ENCODE results near the gene SLC30A1. TPM values are rescaled to one million over a fixed set of nuclear protein-coding genes. Genes with fewer than 3 reads are reported as not detected.
"Not testable (repeated sequence)": the region's sequence is repeated elsewhere in the genome, so short reads cannot be mapped to it uniquely, and the experiment has no call there.

Gene SLC30A1
- polyA plus RNA-seq, 6 donors from 2014 or later = 0.73 to 1.7 (median 1.00) TPM

DNA sequence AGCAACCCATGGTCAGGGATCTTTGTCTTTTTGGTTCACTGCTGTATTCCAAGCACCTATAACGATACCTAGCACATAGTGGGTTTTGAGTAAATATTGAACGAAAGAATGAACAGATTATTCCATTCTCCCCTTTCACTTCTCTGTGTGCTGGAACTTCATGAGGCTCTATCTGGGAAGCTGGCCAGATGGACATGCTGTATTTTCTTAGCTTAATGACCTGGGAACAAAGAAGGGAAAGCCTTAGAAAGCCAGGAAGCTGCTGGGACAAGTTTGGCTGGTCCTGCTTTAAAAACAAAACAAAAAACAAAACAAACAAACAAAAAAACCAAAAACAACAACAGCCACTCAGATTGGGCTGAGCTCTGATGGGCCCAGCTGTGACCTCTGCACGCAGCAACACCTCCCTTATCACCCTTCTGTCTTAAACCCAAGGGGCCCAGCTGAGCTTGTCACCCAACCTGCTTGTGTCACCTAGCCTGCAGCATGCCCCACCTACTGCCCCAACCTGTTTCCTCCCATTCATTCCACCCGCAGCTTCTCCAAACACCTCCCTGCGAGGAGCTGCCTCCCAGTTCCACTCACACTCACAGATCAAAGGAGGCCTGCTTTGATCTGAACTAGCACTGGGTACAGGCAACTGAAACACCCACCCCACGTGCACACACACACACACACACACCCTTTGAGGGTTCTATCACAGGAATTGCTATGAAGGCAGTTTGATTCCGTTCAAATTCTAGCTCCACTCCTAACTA is 37.1 kb downstream of the SLC30A1 start:
- H3K27ac Mint-ChIP-seq = no peak overlapping the region
- peaks cover 6 to 26% (median 15%) of the 10 kb centered on the region in 7 donors for H3K9me3 Mint-ChIP-seq

GRCh38 chr1:211541278-211541677 is 37.7 kb downstream of the SLC30A1 start:
- DNase-seq (no peak), ATAC-seq (ENCODE audit: low read depth in 2 of 2) (no peak)
- Mint-ChIP-seq H3K27me3 (peaks cover 15 to 29% (median 25%) of the 10 kb centered on the region in 3 donors), H3K4me3 (peak overlapping the region in 1 of 8 donors; percentile 62), H3K9me3 (peaks cover 6 to 26% (median 15%) of the 10 kb centered on the region in 7 donors), H3K4me1 (no peaks in the 10 kb centered on the region), H3K36me3 (peaks cover 4 to 19% of the 10 kb centered on the region in 2 donors), H3K27ac (no peak overlapping the region)

More for the DNA sequence above, 37.1 kb downstream of the SLC30A1 start:
- Mint-ChIP-seq H3K27me3 (peaks cover 15 to 29% (median 25%) of the 10 kb centered on the region in 3 donors), H3K36me3 (peaks cover 4 to 19% of the 10 kb centered on the region in 2 donors), H3K4me3 (peak overlapping the region in 1 of 8 donors; percentile 62), H3K4me1 (no peaks in the 10 kb centered on the region)
- DNase-seq (no peak), ATAC-seq (ENCODE audit: low read depth in 2 of 2) (no peak)

DNA sequence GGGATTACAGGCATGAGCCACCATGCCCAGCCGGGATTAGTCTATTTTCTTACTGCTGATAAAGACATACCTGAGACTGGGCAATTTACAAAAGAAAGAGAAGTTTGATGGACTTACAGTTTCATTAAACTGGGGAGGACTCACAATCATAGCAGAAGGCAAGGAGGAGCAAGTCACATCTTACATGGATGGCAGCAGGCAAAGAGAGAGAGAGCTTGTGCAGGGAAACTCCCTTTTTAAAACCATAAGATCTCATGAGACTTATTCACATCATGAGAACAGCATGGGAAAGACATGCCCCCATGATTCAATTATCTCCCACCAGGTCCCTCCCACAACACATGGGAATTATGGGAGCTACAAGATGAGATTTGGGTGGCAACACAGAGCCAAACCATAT is 38.1 kb downstream of the SLC30A1 start:
- H3K4me1 Mint-ChIP-seq; H3K4me3 Mint-ChIP-seq; DNase-seq; ATAC-seq (ENCODE audit: low read depth in 2 of 2): not testable (repeated sequence)
- H3K27ac Mint-ChIP-seq = peak overlapping the region in 1 of 6 donors; percentile 48
- peaks cover 6 to 26% (median 15%) of the 10 kb centered on the region in 7 donors for H3K9me3 Mint-ChIP-seq
- peaks cover 15 to 29% (median 25%) of the 10 kb centered on the region in 3 donors for H3K27me3 Mint-ChIP-seq
- H3K36me3 Mint-ChIP-seq = peaks cover 4 to 19% of the 10 kb centered on the region in 2 donors

- Mint-ChIP-seq H3K27ac (no peak overlapping the region), H3K4me3 (no peak overlapping the region), H3K9me3 (peaks cover 6 to 26% (median 15%) of the 10 kb centered on the region in 7 donors), H3K27me3 (peaks cover 6 to 20% (median 14%) of the 10 kb centered on the region in 3 donors), H3K4me1 (no peaks in the 10 kb centered on the region), H3K36me3 (peaks cover 4 to 19% of the 10 kb centered on the region in 2 donors)
- ATAC-seq (ENCODE audit: low read depth in 2 of 2) (no peak), DNase-seq (no peak)
These were observed 40.7 kb downstream of the SLC30A1 start for GRCh38 chr1:211538287-211538686.

DNA sequence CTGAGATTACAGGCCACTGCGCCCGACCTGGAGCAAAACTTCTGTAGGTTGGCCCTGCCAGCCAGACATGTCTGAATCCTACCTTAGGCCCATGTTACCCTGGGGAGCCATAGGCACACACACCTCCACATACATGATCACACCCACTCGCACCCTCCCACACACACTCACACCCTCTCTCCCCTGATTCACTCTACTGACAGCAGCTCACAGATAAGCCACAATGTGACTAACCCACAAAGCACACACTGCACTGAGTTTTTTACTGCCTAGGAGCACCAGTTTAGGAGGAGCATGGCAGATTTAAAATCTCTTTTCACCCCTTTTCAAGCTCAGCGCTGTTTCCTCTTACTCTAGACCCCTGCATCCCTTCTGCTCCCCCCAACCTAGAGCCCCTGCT is 41.7 kb downstream of the SLC30A1 start:
- ATAC-seq (ENCODE audit: low read depth in 2 of 2) = no peak

DNA sequence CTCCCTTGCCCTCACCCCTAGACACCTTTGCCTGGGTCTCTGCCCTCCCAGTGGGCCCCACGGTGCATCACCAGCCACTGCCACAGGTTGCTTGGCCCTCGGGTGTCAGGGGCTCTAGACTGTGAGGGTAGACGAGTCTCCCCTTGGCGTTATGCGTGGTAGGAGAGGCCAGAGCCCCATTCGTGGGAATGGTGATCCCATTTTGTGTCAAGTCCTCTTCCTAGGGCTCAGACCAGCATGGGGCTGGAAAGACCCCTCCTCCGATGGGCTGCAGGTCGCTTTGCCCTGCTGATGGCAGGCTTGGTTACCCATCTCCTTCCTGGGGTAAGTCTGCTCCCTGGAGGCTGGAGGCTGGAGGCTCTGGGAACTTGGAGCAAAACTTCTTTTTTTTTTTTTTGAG is 42.4 kb downstream of the SLC30A1 start:
- Mint-ChIP-seq H3K4me1 (no peaks in the 10 kb centered on the region), H3K9me3 (peaks cover 5 to 17% (median 10%) of the 10 kb centered on the region in 7 donors), H3K36me3 (peaks cover 4 to 17% of the 10 kb centered on the region in 2 donors), H3K4me3 (no peak overlapping the region), H3K27me3 (peaks cover 5 to 14% (median 6%) of the 10 kb centered on the region in 3 donors), H3K27ac (peak overlapping the region in 1 of 6 donors; percentile 86)
- no peak for DNase-seq
- no peak for ATAC-seq (ENCODE audit: low read depth in 2 of 2)

More for the DNA sequence above, 41.7 kb downstream of the SLC30A1 start:
- no peak overlapping the region for H3K4me3 Mint-ChIP-seq
- no peak for DNase-seq
- H3K27ac Mint-ChIP-seq = peak overlapping the region in 2 of 6 donors; percentile 22 to 86
- peaks cover 6 to 18% (median 12%) of the 10 kb centered on the region in 3 donors for H3K27me3 Mint-ChIP-seq
- H3K36me3 Mint-ChIP-seq = peaks cover 4 to 19% of the 10 kb centered on the region in 2 donors
- peaks cover 6 to 24% (median 14%) of the 10 kb centered on the region in 7 donors for H3K9me3 Mint-ChIP-seq
- H3K4me1 Mint-ChIP-seq = no peaks in the 10 kb centered on the region

- peaks cover 0 to 5% (median 3%) of the 10 kb centered on the region in 7 donors for H3K9me3 Mint-ChIP-seq
- H3K4me3 Mint-ChIP-seq = no peak overlapping the region
- peaks cover 0 to 5% of the 10 kb centered on the region in 2 donors for H3K36me3 Mint-ChIP-seq
- ATAC-seq (ENCODE audit: low read depth in 2 of 2) = no peak
- H3K27ac Mint-ChIP-seq = no peak overlapping the region
- H3K27me3 Mint-ChIP-seq = peaks cover 0 to 10% (median 0%) of the 10 kb centered on the region in 3 donors
- no peaks in the 10 kb centered on the region for H3K4me1 Mint-ChIP-seq
- no peak for DNase-seq
These were observed 43.6 kb downstream of the SLC30A1 start for GRCh38 chr1:211535346-211535745.

DNA sequence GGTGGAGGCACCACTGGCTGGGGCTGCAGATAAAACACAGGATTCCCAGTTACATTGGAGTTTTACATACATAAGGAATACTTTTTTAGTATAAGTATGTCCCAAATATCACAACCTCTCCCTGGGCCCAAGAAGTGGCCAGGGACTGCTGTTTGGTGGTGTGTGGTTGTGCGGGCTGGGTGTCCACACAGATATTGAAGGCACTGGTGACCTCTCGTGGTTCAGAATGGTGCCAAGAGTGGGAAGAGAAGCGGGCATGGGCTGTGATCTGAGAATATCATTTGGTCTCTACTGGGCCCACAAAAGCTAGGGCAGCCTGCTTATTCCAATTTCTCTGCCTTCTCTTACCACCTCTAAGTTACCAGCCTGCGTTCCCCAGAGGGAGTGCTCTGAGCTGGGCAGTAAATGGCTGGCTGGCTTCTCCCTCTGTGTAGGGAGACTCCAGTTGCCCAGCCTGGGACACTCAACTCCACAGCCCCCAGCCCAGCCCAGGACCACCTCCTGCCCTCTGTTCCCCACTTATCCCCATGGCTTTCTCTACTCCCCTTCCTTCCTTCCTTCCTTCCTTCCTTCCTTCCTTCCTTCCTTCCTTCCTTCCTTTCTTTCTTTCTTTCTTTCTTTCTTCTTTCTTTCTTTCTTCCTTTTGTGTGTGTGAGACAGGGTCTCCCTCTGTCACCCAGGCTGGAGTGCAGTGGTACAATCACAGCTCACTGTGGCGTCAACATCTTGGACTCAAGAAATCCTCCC is 44.2 kb downstream of the SLC30A1 start:
- ATAC-seq (ENCODE audit: low read depth in 2 of 2) (no peak), DNase-seq (no peak)
- Mint-ChIP-seq H3K27ac (no peak overlapping the region), H3K9me3 (peaks cover 0 to 3% (median 0%) of the 10 kb centered on the region in 7 donors), H3K4me3 (no peak overlapping the region), H3K36me3 (no peaks in the 10 kb centered on the region), H3K27me3 (peaks cover 0 to 5% (median 4%) of the 10 kb centered on the region in 3 donors), H3K4me1 (no peaks in the 10 kb centered on the region)

- ATAC-seq (ENCODE audit: low read depth in 2 of 2) = no peak
- H3K36me3 Mint-ChIP-seq = no peaks in the 10 kb centered on the region
- peaks cover 9 to 12% (median 10%) of the 10 kb centered on the region in 3 donors for H3K4me1 Mint-ChIP-seq
- H3K9me3 Mint-ChIP-seq = peaks cover 0 to 3% (median 0%) of the 10 kb centered on the region in 7 donors
- DNase-seq = no peak
- no peak overlapping the region for H3K27ac Mint-ChIP-seq
- peaks cover 0 to 18% (median 5%) of the 10 kb centered on the region in 3 donors for H3K27me3 Mint-ChIP-seq
- H3K4me3 Mint-ChIP-seq = no peak overlapping the region
These were observed 46.9 kb downstream of the SLC30A1 start for GRCh38 chr1:211532088-211532444.

DNA sequence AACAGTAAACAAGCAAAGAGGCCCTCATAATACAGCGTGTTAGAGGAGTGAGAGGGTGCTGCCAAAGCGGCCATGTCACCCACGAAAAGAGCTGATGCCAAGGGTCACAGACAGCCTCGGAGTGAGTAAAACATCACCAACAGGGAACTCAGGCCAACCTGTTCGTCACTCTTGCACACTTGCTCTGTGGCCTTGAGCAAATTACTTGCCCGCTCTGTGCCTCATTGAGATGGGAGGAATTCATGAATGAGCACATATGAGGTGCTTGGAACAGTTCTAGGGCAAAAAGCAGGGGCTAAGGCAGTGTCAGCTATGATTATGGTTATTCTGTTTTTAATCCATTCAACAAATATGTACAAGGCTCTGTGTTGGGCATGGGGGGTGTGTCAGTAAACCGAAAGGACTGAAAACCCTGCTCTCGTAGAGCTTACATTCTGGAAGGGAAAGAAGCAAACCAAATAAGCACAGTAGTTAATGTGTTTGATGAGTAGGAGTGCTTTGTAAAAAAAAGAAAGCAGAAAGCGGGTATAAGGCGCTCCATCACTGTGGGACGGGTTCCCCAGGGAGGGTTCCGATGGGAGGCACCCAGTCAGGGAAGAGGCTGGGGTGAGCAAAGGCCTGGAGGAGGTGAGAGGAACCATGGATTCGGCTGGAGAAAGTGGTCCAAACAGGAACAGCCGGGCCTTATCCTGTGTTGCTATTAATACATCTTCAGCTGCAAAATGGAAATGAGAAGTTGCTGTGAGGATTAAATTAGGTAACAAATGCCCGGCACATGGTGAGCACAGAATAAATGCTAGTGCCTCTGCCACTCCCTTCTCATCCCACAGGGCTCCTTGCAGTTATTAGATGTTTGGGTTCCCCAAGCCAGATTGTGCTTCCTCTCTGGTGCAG is 47.5 kb downstream of the SLC30A1 start:
- Mint-ChIP-seq H3K9me3 (peaks cover 0 to 3% (median 0%) of the 10 kb centered on the region in 7 donors), H3K27me3 (peaks cover 0 to 18% (median 5%) of the 10 kb centered on the region in 3 donors), H3K4me3 (no peak overlapping the region), H3K27ac (peak overlapping the region in 1 of 6 donors; percentile 70), H3K36me3 (no peaks in the 10 kb centered on the region), H3K4me1 (peaks cover 13 to 16% (median 15%) of the 10 kb centered on the region in 3 donors)
- ATAC-seq (ENCODE audit: low read depth in 2 of 2) (no peak), DNase-seq (no peak)

DNA sequence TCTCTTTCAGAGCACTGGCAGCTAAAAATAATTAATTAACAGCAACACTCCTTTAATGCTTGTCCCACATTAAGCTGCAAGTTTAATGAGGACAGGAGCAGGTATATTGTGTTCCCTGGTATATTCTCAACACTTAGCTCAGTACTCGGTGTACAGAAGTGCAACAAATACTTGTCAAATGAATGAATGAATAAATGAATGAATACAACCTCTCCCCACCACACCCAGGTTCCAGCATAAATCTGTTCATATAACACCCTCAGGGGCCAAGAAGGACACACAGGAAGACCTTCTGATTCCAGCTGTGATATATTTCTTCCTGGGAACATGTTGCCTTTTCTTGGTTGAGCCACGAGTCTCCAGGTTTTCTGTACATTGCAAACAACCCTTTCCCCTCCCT is 48.9 kb downstream of the SLC30A1 start:
- H3K36me3 Mint-ChIP-seq = no peaks in the 10 kb centered on the region
- H3K4me3 Mint-ChIP-seq = no peak overlapping the region
- peaks cover 0 to 18% (median 7%) of the 10 kb centered on the region in 3 donors for H3K27me3 Mint-ChIP-seq
- H3K4me1 Mint-ChIP-seq = peaks cover 19 to 22% (median 19%) of the 10 kb centered on the region in 3 donors
- peaks cover 0 to 3% (median 0%) of the 10 kb centered on the region in 7 donors for H3K9me3 Mint-ChIP-seq
- DNase-seq (no peak), ATAC-seq (ENCODE audit: low read depth in 2 of 2) (no peak)
- H3K27ac Mint-ChIP-seq = no peak overlapping the region

- H3K4me1 Mint-ChIP-seq = peaks cover 19 to 22% (median 19%) of the 10 kb centered on the region in 3 donors
These were observed 49.5 kb downstream of the SLC30A1 start for GRCh38 chr1:211529453-211529852.

More at GRCh38 chr1:211529453-211529852, 49.5 kb downstream of the SLC30A1 start:
- H3K36me3 Mint-ChIP-seq = no peaks in the 10 kb centered on the region
- ATAC-seq (ENCODE audit: low read depth in 2 of 2) (no peak), DNase-seq (no peak)
- H3K4me3 Mint-ChIP-seq = no peak overlapping the region
- H3K9me3 Mint-ChIP-seq = peaks cover 0 to 3% (median 0%) of the 10 kb centered on the region in 7 donors
- H3K27me3 Mint-ChIP-seq = peaks cover 0 to 18% (median 9%) of the 10 kb centered on the region in 3 donors
- H3K27ac Mint-ChIP-seq = no peak overlapping the region
